H54 (cell line): ENCODE data around the gene WASF2.
"Not testable (repeated sequence)": the region's sequence is repeated elsewhere in the genome, so short reads cannot be mapped to it uniquely, and the experiment has no call there.

Experiments
- DNase-seq: peaks from one replicate; pipeline ENCODE4 v3.0.0; 2011; ENCODE audit warnings: low spot score, mixed read lengths; ENCODE audit not compliant: insufficient read length
- FAIRE-seq: peaks from 3 replicates; lab custom pipeline; 2011; peaks lifted over from hg19 to GRCh38; lab: Jason Lieb, UNC
- POLR2A ChIP-seq: IDR thresholded peaks from 2 replicates; pipeline ENCODE4 v1.6.1; 2011; ENCODE audit warnings: low read depth, mild to moderate bottlenecking, low read length

The WASF2 gene

DNA sequence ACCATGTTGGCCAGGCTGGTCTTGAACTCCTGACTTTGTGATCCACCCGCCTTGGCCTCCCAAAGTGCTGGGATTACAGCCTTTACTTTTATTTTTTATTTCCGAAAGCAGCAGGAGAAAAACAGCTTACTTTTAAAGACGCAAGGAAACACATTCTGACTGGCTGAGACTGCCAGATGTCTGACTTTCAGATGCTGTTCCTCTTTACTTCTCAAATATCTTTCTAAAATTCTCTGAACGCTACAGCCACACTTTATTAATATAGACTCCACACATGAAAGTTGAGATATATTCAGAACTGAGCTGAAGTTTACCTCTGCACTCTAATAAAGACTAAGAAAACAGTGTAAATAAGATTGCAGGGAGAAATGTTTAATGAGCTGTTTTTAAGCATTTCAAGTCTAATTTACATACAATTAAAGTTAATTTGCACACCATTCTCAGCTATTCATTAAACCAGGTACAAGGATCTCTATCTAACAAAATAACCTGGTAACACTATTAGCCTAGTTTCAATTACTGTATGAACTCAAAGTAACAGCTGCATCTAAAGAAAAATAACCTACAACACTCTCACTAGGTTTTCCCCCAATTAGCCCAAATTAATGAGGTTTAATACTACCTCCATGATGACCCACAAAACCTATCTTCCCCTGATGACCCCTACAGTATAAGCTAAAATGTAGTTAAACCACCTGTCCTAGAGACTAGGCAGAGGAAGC, 24.9 kb downstream of the WASF2 start:
- FAIRE-seq: no peak
- TF ChIP-seq POLR2A: no peak
- no peak for DNase-seq

DNA sequence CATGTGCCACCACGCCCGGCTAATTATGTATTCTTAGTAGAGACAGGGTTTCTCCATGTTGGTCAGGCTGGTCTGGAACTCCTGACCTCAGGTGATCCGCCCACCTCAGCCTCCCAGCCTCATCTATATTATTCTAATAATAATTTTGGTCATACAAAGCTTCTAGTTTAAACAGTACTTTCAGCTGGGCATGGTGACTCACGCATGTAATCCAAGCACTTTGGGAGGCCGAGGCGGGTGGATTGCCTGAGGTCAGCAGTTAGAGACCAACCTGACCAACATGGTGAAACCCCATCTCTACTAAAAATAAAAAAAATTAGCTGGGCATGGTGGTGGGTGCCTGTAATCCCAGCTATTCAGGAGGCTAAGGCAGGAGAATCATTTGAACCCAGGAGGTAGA, 26.1 kb downstream of the WASF2 start:
- not testable (repeated sequence) for DNase-seq, FAIRE-seq

DNA sequence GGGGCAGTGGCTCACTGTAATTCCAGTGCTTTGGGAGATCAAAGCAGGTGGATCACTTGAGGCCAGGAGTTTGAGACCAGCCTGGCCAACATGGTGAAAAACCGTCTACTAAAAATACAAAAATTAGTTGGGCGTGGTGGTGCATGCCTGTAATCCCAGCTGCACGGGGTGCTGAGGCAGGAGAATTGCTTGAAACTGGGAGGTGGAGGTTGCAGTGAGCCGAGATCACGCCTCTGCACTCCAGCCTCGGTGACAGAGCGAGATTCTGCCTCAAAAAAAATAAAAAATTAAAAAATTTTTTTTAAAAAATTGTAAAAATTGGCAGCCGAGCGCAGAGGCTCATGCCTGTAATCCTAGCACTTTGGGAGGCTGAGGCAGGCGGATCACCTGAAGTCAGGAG, 31.4 kb downstream of the WASF2 start:
- not testable (repeated sequence) for DNase-seq, FAIRE-seq

DNA sequence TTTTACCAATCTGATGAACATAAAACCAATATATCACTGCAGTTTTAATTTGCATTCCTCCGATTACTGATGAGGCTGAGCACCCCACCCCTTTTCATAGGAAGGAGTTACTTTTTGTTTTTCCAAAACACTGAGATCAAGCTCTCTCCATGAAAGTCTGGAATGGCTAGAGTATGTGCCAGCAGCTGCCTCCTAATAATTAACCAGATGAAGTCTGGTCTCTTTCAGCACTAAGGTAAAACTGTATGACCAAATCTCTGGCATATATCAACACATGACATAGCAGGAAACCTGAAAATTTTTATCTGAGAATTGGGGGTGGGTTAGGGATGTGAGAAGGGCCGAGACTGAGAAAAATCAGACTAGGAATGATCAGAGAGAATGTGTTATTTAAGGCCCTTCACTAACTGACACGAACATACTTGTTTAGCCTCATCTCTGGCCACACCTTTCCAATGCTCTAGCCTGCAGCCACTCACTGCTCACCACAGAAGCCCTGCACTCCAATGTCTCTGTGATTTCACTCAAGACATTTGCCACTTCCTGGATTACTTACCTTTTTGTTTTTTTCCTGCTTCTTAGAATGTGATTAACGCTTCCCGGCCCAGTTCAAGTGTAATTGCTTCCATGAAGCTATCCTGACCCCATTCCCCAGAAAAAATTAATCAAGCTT, 34.7 kb downstream of the WASF2 start:
- DNase-seq (no peak), FAIRE-seq (no peak)
- no peak for TF ChIP-seq POLR2A

DNA sequence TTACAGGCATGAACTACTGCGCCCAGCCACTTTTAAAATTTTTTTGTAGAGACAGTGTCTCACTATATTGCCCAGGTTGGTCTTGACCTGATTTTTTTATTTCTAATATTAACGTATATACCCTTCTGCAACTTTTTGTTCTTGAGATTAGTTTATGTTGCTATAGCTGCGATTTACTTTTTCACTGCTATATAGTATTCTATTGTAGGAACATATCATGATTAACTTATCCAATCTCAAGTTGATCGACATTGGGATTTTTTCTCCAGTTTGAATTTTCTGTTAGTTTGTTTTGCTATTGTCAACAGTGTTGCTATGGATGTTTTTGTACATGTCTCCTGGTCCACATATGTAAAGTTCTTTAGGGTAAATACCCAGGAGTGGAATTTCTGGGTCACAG, 35.4 kb downstream of the WASF2 start:
- no peak for DNase-seq
- no peak for FAIRE-seq
- no peak for TF ChIP-seq POLR2A

DNA sequence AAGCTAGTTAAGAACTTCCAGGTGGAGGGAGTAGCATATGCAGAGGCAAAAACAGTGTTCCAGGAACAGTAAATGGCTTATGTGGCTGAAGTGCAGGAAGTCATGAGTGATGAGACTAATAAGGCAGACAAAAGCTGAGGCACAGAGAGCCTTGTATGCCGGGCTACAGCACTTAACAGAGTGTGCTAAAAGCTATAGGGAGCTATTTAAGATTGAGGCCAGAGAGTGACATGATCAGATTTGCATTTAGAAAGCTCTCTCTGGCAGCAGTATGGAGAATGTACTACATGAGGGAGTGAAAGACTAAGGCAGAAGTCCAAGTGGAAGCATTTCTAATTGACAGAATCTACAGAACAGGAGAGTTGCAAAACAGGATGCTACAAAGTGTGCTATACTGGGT, 38.6 kb downstream of the WASF2 start:
- TF ChIP-seq POLR2A: no peak
- DNase-seq: no peak
- FAIRE-seq: no peak

DNA sequence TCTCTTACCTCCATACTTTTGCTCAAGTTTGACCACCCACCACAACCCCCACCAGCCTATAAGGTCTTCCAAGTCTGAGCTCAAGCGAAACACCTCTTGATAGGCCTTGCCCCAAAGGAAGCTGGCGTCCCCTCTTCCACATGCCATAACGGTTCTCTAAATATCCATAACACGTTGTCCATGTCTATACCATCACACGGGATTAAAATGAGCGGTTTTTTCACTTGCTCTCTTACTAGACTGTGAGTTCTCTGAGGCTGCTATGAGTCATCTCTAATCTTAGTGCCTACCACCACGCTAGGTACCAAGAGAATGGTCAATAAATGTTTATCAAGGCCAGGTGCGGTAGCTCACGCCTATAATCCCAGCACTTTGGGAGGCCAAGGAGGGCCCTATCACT, 41.0 kb downstream of the WASF2 start:
- DNase-seq: no peak
- TF ChIP-seq POLR2A: no peak
- no peak for FAIRE-seq

DNA sequence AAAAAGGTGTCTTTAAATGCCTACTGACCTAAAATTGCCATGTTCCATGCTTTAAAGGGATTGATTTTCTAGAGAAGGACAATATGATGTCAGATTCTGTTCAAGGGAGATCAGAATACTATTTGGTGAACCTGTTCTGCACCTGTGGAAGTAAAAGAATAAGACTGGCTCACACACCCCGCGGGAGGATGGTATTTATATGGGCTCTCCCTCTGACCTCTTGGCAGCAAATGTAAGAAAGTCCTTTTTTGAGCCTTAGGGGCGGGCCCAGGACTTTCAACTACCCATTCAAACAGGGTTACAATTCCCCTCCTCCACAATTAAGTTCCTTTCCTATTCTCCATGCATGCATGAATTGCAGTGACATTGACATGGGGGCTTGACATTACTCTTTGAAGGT, 42.1 kb downstream of the WASF2 start:
- no peak for TF ChIP-seq POLR2A
- FAIRE-seq (no peak), DNase-seq (no peak)

DNA sequence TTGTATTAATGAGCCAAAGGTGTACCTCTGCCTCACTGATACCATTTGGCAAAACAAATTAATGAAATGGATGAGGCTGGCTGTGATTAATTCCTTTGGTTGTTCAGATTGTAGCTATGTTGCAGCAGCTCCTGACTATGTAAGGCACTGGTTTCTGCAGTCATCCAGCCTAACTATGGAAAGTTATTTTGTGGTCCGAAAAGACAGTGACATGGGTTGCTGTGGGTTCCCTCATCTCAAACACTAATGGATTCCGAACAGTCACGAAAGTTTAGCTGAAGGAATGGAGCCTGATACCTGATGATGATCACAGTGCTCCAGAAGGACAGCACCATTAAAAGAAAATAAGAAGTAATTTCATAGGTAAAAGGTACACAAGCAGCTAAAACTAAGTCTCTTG, 42.6 kb downstream of the WASF2 start:
- FAIRE-seq (no peak), DNase-seq (no peak)
- TF ChIP-seq POLR2A: no peak

DNA sequence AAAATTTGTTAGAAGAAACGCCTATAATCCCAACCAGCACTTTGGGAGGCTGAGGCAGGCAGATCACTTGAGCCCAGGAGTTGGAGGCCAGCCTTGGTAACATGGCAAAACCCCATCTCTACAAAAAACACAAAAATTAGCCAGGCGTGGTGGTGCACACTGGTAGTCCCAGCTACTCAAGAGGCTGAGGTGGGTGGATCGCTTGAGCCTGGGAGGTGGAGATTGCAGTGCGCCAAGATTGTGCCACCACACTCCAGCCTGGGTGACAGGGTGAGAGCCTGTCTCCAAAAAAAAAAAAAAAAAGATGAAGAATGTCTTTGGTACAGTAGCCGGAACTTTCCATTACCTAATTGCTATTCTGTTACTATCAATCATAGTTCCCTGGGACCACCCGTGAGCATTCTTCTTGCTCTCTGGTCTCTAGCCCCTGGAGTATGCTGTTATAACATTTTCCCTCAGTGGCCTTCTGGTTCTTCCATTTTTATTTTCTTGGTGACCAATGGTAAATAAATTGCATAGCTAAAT, 43.4 kb downstream of the WASF2 start:
- DNase-seq (no peak), FAIRE-seq (no peak)
- no peak for TF ChIP-seq POLR2A

DNA sequence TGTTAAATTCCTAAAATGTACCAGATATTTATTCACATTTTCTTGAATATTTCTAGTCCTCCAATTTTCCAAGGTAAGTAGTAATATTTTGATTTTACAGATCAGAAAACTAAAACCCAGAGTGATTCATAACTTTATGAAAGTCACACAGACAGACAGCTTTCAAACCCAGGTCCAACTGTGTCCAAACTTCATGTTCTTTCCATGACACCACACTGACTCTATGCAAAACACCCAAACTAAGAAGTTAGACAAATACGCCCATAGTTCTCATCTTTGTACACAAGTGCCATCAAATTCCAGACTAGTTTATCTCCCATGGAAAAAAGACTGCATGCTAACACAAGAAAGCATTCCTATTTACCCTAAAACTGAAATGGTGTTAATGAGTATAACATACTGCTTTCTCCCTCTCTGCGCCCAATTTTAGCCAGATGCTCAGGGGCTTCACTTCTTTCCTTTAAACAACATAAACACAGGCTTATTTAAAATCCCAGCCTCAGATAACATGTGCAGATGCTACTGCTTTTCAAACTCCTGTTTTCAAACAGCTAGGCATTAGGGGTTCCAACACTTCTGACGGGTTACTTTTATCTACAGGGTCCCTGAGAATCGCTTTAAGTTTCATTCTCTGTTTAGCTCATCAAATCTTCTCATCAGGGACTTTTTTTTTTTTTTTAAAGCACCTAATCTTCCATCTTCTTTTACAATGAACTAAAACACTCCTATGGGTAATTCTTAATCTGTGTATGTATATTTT, 44.6 kb downstream of the WASF2 start:
- no peak for FAIRE-seq
- no peak for TF ChIP-seq POLR2A
- DNase-seq: no peak

DNA sequence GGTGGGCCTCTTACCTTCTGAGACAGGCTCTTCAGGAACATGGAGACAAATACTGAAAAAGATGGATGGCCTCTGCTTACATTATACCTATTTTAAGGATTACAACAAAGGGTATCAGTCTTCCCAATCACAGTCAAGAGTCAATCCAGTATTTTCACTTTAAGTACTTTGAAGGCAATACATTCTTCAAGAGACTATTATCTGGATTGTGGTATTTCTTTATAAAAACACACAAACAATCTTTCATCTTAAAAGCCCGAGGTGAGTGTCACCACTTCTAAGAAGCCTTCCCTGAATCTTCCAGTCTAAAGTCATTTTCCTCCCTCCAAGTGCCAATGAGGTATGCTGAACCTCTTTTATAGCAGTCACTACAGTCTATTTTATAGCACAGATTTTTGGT, 45.3 kb downstream of the WASF2 start:
- no peak for TF ChIP-seq POLR2A
- FAIRE-seq: no peak

DNA sequence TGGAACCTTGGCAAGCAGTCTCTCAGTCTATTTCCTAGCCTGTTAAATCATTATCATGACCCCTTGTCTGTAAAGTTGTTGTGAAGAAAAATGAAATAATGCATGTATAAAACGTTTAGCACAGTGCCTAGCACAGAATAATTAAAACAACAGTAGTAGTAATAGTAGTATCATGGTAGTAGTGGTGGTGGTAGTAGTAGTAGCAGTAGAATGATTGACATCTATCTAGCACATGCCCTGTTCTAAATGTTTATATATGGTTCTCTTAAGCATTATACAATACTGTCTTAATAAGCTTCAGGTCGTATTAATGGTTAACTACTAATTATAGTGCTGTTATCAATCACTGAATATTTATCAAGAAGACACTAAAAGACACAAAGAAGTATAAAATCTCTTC, 50.8 kb downstream of the WASF2 start:
- no peak for TF ChIP-seq POLR2A
- no peak for FAIRE-seq
- no peak for DNase-seq

More for the DNA sequence above, 45.3 kb downstream of the WASF2 start:
- no peak for DNase-seq

DNA sequence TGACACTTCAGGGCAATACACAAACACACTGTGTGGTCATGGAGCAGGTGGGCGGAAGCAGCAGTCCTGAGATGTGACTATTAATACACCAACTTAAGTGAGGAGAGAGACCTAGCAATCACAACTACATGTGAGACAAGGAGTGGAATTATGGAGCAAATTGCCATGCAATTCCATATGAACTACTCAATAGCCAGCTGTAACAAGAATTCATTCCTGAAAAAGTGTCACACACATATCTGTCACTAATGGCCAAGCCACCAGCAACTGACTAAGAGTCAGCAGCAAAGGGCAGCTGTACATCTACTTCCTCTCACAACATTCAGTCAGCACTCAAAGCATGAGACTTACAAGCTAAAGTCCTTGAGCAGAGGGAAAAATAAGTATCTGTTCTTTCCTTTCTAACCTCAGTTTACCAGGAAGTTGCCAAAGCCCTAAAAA, 51.3 kb downstream of the WASF2 start:
- TF ChIP-seq POLR2A: no peak
- FAIRE-seq: no peak
- no peak for DNase-seq
